Measurements from ENCODE around the gene TRIM9. TPM values are rescaled to one million over a fixed set of nuclear protein-coding genes. Genes with fewer than 3 reads are reported as not detected.

The TRIM9 gene
- total and polyA plus RNA-seq, 9 of the 15 experiments (the other 6 are each of a cell fraction or from before 2014, with no cell fraction given), result 0.03 to 0.15 (median 0.04) TPM; not detected in 4

DNA sequence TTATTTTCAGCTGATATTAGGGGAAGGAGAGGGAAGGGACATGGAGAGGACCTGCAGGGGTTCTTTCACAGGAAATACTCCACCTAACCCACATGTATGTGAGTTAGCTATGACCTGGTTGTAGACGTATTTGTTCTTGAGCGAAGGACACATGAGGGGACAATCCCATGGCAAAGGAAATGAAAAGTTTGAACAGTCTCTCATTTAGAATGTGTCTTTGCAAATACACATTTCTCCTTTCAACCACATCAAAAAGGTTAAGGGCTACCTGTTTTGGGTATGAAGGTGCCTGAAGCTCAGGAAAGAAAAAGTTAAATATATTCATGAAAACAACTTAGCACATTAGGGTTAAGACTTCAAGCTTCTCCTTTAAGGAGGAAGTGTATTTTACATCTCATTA, 158.0 kb downstream of the TRIM9 start:
- in situ Hi-C loops (cut with MboI) (no loop called here), intact Hi-C loops (cut with micrococcal nuclease) (no loop called here)
- H4K20me1 ChIP-seq (replicated peaks; ENCODE audit: control insufficient read depth, insufficient read depth, low read length), result no peaks in the 10 kb centered on the region; the same call in 1 of the 2 replicates
- WGBS (ENCODE audit: insufficient coverage, low coverage, missing lambda C conversion rate), result 83% methylated on average over 2 of the region's 2 CpGs
- BruUV-seq (replicated peaks), result no TSS peak
- H3K79me2 ChIP-seq (ENCODE audit: control insufficient read depth, insufficient read depth, low read length), result 0 out of 3 replicates have a peak, but pooled peaks cover 2% of the 10 kb centered on the region
- H3K4me2 ChIP-seq (ENCODE audit: insufficient read depth, low read length), result no peak overlapping the region
- no peaks in the 10 kb centered on the region for H3K27me3 ChIP-seq (ENCODE audit: control insufficient read depth in 2 of 2, insufficient read depth in 2 of 2, low read length in 2 of 2)
- ATAC-seq (no peak), FAIRE-seq (no peak), DNase-seq (ENCODE audit: extremely low read depth in 1 of 4, low spot score in 3 of 4) (no peak)
- ChIA-PET CTCF (ENCODE audit: low intra/inter-chr PET ratio) (no interaction called here), POLR2A (interaction anchor here (0.6 to 0.7 kb wide), 2 partner anchors 671 to 1119 kb away, joined by 3 to 5 read pairs; no protein-coding TSS in a partner anchor)
- H3K27ac ChIP-seq (ENCODE audit: extremely low read depth, low read depth, low read length), result no peak overlapping the region
- H3K9ac ChIP-seq (ENCODE audit: insufficient read depth in 1 of 2, low read depth in 2 of 2, low read length in 2 of 2), result no peak overlapping the region
- no peak overlapping the region for H2AFZ ChIP-seq (ENCODE audit: low read depth, low read length)
- H3K9me1 ChIP-seq (ENCODE audit: control insufficient read depth, insufficient read depth, low read length), result no peaks in the 10 kb centered on the region
- no peaks in the 10 kb centered on the region for H3K9me3 ChIP-seq (replicated peaks; ENCODE audit: control insufficient read depth, insufficient read depth, low read depth, low read length)
- H3K36me3 ChIP-seq (ENCODE audit: control insufficient read depth, insufficient read depth, low read length), result peaks cover 17% of the 10 kb centered on the region; the same call in 2 of the 3 replicates
- H3K4me1 ChIP-seq (replicated peaks in 1 of 2; ENCODE audit: control insufficient read depth in 2 of 2, insufficient read depth in 2 of 2, low read length in 2 of 2), result peaks cover 0 to 8% of the 10 kb centered on the region in 2 experiments; a peak in 4 of 5 replicates
- H3K4me3 ChIP-seq, result no peak overlapping the region
- TF ChIP-seq, protein P1, sequence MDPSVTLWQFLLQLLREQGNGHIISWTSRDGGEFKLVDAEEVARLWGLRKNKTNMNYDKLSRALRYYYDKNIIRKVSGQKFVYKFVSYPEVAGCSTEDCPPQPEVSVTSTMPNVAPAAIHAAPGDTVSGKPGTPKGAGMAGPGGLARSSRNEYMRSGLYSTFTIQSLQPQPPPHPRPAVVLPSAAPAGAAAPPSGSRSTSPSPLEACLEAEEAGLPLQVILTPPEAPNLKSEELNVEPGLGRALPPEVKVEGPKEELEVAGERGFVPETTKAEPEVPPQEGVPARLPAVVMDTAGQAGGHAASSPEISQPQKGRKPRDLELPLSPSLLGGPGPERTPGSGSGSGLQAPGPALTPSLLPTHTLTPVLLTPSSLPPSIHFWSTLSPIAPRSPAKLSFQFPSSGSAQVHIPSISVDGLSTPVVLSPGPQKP (CRISPR knock-in tag; IDR thresholded peaks at IDR 0.05), result no peak
- TF ChIP-seq POLR2G (IDR thresholded peaks at IDR 0.05; ENCODE audit: low read depth, low read length) (no peak), GABPB1 (CRISPR knock-in tag; IDR thresholded peaks at IDR 0.05) (no peak), HMGN3 (IDR thresholded peaks at IDR 0.05; ENCODE audit: borderline replicate concordance, extremely low read depth, insufficient read length, low read depth, low read length) (no peak), CCNT2 (IDR thresholded peaks at IDR 0.05; ENCODE audit: borderline replicate concordance, extremely low read depth, insufficient read length, low read depth, low read length) (no peak), SRSF7 (optimal IDR thresholded peaks at IDR 0.05; ENCODE audit: low read depth, low read length) (no peak), ZFP1 (CRISPR knock-in tag; IDR thresholded peaks at IDR 0.05) (no peak), CLOCK (CRISPR knock-in tag; IDR thresholded peaks at IDR 0.05; ENCODE audit: borderline replicate concordance) (no peak), ZNF583 (CRISPR knock-in tag; IDR thresholded peaks at IDR 0.05) (no peak)

All from K562 (cell line).